ENCODE results near the gene KLHL29.

GRCh38 chr2:23554054-23554697 is 169.2 kb downstream of the KLHL29 start:
- TF ChIP-seq, protein P1, sequence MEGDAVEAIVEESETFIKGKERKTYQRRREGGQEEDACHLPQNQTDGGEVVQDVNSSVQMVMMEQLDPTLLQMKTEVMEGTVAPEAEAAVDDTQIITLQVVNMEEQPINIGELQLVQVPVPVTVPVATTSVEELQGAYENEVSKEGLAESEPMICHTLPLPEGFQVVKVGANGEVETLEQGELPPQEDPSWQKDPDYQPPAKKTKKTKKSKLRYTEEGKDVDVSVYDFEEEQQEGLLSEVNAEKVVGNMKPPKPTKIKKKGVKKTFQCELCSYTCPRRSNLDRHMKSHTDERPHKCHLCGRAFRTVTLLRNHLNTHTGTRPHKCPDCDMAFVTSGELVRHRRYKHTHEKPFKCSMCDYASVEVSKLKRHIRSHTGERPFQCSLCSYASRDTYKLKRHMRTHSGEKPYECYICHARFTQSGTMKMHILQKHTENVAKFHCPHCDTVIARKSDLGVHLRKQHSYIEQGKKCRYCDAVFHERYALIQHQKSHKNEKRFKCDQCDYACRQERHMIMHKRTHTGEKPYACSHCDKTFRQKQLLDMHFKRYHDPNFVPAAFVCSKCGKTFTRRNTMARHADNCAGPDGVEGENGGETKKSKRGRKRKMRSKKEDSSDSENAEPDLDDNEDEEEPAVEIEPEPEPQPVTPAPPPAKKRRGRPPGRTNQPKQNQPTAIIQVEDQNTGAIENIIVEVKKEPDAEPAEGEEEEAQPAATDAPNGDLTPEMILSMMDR (conservative IDR thresholded peaks at IDR 0.05; ENCODE audit: low read depth, low read length): no peak
- TF ChIP-seq EZH2 (IDR thresholded peaks at IDR 0.05; ENCODE audit: low read length, unreplicated experiment): no peak
- TF ChIP-seq EZH2phosphoT487 (IDR thresholded peaks at IDR 0.05; ENCODE audit: borderline replicate concordance, low read length): no peak
